HEK293 (cell line): Measurements from ENCODE around the gene CERKL.

Experiments
- CTCF ChIA-PET: fragments of 350-600 bp; formaldehyde crosslinking; extraction: SDS; loops from one replicate; lab custom pipeline; 2021; ENCODE audit warnings: antibody characterized with exemption; lab: Yijun Ruan, JAX
- POLR2A ChIA-PET: fragments of 300-600 bp; formaldehyde crosslinking; extraction: SDS; loops from one replicate; lab custom pipeline; 2020; ENCODE audit warnings: antibody characterized with exemption, inconsistent platforms; lab: Yijun Ruan, JAX
- H3K27ac ChIP-seq: fragments of 200-500 bp; sonication (Bioruptor generic); 2 replicates; pipeline ENCODE4 v1.5.1; 2014; ENCODE audit warnings: low read depth, low read length, control low read depth, inconsistent platforms; ENCODE audit errors: extremely low read depth
- H3K36me3 ChIP-seq, 2 experiments: fragments of 200-500 bp in 1 of 2; sonication (Bioruptor generic) in 1 of 2; 1 replicate in 1 of 2; 2 replicates in 1 of 2; pipeline ENCODE4 v1.5.1; 2014 to 2017; ENCODE audit warnings: inconsistent platforms in 2 of 2, low read length in 2 of 2; ENCODE audit not compliant: control insufficient read depth in 2 of 2, insufficient read depth in 1 of 2
- H3K4me1 ChIP-seq: fragments of 200-500 bp; sonication (Bioruptor generic); 2 replicates; pipeline ENCODE4 v1.5.1; 2014; ENCODE audit warnings: mild to moderate bottlenecking, low read length, inconsistent platforms; ENCODE audit not compliant: control insufficient read depth, insufficient read depth
- H3K4me3 ChIP-seq: 2 replicates; pipeline ENCODE4 v1.5.1; 2011; ENCODE audit warnings: low read depth, mild to moderate bottlenecking, control low read depth, low read length, moderate library complexity
- H3K9me3 ChIP-seq: fragments of 200-500 bp; sonication (Bioruptor generic); 2 replicates; pipeline ENCODE4 v1.5.1; 2014; ENCODE audit warnings: low read depth, low read length, inconsistent platforms; ENCODE audit not compliant: control insufficient read depth, insufficient read depth
- HOXC10 ChIP-seq: sonication (generic); formaldehyde crosslinking; IDR thresholded peaks from 2 replicates; pipeline ENCODE4 v1.8.1; 2023; ENCODE audit warnings: mild to moderate bottlenecking, missing genetic modification reagents
- HOXD13 ChIP-seq: sonication (generic); formaldehyde crosslinking; IDR thresholded peaks from 2 replicates; pipeline ENCODE4 v1.8.0; 2022; ENCODE audit warnings: missing genetic modification reagents, borderline replicate concordance
- TCF7L2 ChIP-seq: IDR thresholded peaks from 2 replicates; pipeline ENCODE4 v1.6.1; 2011; ENCODE audit warnings: low read depth, mild to moderate bottlenecking, inconsistent platforms, low read length, moderate library complexity, borderline replicate concordance
- YY2 ChIP-seq: fragments of 450-650 bp; formaldehyde crosslinking; IDR thresholded peaks from 2 replicates; pipeline ENCODE4 v1.5.1; 2016; ENCODE audit warnings: missing biosample characterization, missing genetic modification characterization
- ZFP69B ChIP-seq: fragments of 450-650 bp; formaldehyde crosslinking; IDR thresholded peaks from 2 replicates; pipeline ENCODE4 v1.5.1; 2016; ENCODE audit warnings: missing biosample characterization, missing genetic modification characterization
- ZNF16 ChIP-seq: fragments of 450-650 bp; formaldehyde crosslinking; IDR thresholded peaks from 2 replicates; pipeline ENCODE4 v1.5.1; 2016; ENCODE audit warnings: low read depth, missing biosample characterization, missing genetic modification characterization
- ZNF174 ChIP-seq: fragments of 450-650 bp; formaldehyde crosslinking; IDR thresholded peaks from 2 replicates; pipeline ENCODE4 v1.5.0; 2017; ENCODE audit warnings: missing biosample characterization, mild to moderate bottlenecking, missing genetic modification characterization
- ZNF184 ChIP-seq: fragments of 450-650 bp; IDR thresholded peaks from 2 replicates; pipeline ENCODE4 v1.5.1; 2018; ENCODE audit warnings: missing biosample characterization, mild to moderate bottlenecking, missing genetic modification characterization
- ZNF239 ChIP-seq: fragments of 450-650 bp; formaldehyde crosslinking; IDR thresholded peaks from 2 replicates; pipeline ENCODE4 v1.5.1; 2016; ENCODE audit warnings: missing biosample characterization, missing genetic modification characterization
- ZNF610 ChIP-seq: fragments of 450-650 bp; formaldehyde crosslinking; IDR thresholded peaks from 2 replicates; pipeline ENCODE4 v1.5.1; 2016; ENCODE audit warnings: missing biosample characterization, missing genetic modification characterization, borderline replicate concordance
- ZNF626 ChIP-seq: fragments of 450-650 bp; sonication (Bioruptor Pico); formaldehyde crosslinking; IDR thresholded peaks from 2 replicates; pipeline ENCODE4 v1.5.1; 2018; ENCODE audit warnings: missing biosample characterization, missing genetic modification characterization, inconsistent platforms
- ZNF792 ChIP-seq: fragments of 450-650 bp; formaldehyde crosslinking; IDR thresholded peaks from 2 replicates; pipeline ENCODE4 v1.5.1; 2016; ENCODE audit warnings: missing biosample characterization, missing genetic modification characterization
- TF ChIP-seq, protein P1 (sequence below): fragments of 450-650 bp; formaldehyde crosslinking; IDR thresholded peaks from 2 replicates; pipeline ENCODE4 v1.5.1; 2016; ENCODE audit warnings: missing biosample characterization, missing genetic modification characterization
- TF ChIP-seq, protein P2 (sequence below): fragments of 450-650 bp; formaldehyde crosslinking; IDR thresholded peaks from 2 replicates; pipeline ENCODE4 v1.5.1; 2016; ENCODE audit warnings: missing biosample characterization, missing genetic modification characterization
- TF ChIP-seq, protein P3 (sequence below): IDR thresholded peaks from 2 replicates; pipeline ENCODE4 v1.6.1; 2011; ENCODE audit warnings: mild to moderate bottlenecking, low read depth, low read length, borderline replicate concordance
- TF ChIP-seq, protein P4 (sequence below): fragments of 450-650 bp; formaldehyde crosslinking; IDR thresholded peaks from 2 replicates; pipeline ENCODE4 v1.5.1; 2016; ENCODE audit warnings: missing biosample characterization, missing genetic modification characterization, borderline replicate concordance
- TF ChIP-seq, protein P5 (sequence below): fragments of 450-650 bp; formaldehyde crosslinking; IDR thresholded peaks from 2 replicates; pipeline ENCODE4 v1.5.1; 2016; ENCODE audit warnings: missing biosample characterization, missing genetic modification characterization
- TF ChIP-seq, protein P6 (sequence below): fragments of 450-650 bp; formaldehyde crosslinking; IDR thresholded peaks from 2 replicates; pipeline ENCODE4; 2016; ENCODE audit warnings: missing biosample characterization, missing genetic modification characterization
- TF ChIP-seq, protein P7 (sequence below): fragments of 450-650 bp; formaldehyde crosslinking; IDR thresholded peaks from 2 replicates; pipeline ENCODE4 v1.5.1; 2016; ENCODE audit warnings: missing biosample characterization, missing genetic modification characterization
- TF ChIP-seq, protein P8 (sequence below): fragments of 450-650 bp; formaldehyde crosslinking; optimal IDR thresholded peaks from 2 replicates; pipeline ENCODE3; 2016; ENCODE audit warnings: missing biosample characterization, mild to moderate bottlenecking, missing genetic modification characterization

The CERKL gene

DNA sequence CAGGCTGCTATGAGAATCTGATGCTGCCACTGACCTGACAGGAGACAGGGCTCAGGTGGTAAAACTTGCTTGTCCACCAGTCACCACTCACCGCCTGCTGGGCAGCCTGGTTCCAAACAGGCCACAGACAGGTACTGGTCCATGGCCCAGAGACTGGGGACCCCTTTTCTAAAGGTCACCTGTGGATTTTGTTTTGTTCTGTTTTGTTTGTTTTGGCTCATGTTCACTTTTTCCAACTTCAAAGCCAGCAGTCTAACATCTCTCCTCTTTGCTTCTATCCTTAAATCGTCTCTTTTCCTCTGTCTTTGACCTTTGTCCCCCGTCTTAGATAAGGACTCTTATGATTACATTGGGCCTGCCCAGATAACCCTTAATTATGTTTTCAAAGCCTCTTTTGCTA lies 3.3 kb upstream of the CERKL start:
- Histone ChIP-seq H3K27ac (no peak overlapping the region), H3K4me3 (no peak overlapping the region), H3K9me3 (no peaks in the 10 kb centered on the region), H3K4me1 (no peaks in the 10 kb centered on the region; the same call in 1 of the 2 replicates), H3K36me3 (no peaks in the 10 kb centered on the region)
- ChIA-PET CTCF (interaction anchor here (0.7 kb wide), 1 partner anchor 18 kb away, joined by 3 read pairs; no protein-coding TSS in a partner anchor), POLR2A (no interaction called here)
- TF ChIP-seq YY2 (tag by site-specific recombination), result no peak
- no peak for TF ChIP-seq ZNF239 (tag by site-specific recombination)
- TF ChIP-seq HOXC10, result no peak
- TF ChIP-seq, protein P1, sequence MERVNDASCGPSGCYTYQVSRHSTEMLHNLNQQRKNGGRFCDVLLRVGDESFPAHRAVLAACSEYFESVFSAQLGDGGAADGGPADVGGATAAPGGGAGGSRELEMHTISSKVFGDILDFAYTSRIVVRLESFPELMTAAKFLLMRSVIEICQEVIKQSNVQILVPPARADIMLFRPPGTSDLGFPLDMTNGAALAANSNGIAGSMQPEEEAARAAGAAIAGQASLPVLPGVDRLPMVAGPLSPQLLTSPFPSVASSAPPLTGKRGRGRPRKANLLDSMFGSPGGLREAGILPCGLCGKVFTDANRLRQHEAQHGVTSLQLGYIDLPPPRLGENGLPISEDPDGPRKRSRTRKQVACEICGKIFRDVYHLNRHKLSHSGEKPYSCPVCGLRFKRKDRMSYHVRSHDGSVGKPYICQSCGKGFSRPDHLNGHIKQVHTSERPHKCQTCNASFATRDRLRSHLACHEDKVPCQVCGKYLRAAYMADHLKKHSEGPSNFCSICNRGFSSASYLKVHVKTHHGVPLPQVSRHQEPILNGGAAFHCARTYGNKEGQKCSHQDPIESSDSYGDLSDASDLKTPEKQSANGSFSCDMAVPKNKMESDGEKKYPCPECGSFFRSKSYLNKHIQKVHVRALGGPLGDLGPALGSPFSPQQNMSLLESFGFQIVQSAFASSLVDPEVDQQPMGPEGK (tag by site-specific recombination), result no peak
- TF ChIP-seq HOXD13 (CRISPR knock-in tag), result no peak
- TF ChIP-seq, protein P2, sequence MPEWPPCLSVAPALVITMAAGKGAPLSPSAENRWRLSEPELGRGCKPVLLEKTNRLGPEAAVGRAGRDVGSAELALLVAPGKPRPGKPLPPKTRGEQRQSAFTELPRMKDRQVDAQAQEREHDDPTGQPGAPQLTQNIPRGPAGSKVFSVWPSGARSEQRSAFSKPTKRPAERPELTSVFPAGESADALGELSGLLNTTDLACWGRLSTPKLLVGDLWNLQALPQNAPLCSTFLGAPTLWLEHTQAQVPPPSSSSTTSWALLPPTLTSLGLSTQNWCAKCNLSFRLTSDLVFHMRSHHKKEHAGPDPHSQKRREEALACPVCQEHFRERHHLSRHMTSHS (tag by site-specific recombination), result no peak
- TF ChIP-seq ZNF184 (tag by site-specific recombination), result no peak
- TF ChIP-seq ZNF610 (tag by site-specific recombination), result no peak
- no peak for TF ChIP-seq ZFP69B (tag by site-specific recombination)
- TF ChIP-seq, protein P3, sequence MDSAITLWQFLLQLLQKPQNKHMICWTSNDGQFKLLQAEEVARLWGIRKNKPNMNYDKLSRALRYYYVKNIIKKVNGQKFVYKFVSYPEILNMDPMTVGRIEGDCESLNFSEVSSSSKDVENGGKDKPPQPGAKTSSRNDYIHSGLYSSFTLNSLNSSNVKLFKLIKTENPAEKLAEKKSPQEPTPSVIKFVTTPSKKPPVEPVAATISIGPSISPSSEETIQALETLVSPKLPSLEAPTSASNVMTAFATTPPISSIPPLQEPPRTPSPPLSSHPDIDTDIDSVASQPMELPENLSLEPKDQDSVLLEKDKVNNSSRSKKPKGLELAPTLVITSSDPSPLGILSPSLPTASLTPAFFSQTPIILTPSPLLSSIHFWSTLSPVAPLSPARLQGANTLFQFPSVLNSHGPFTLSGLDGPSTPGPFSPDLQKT, result no peak
- TF ChIP-seq ZNF174, result no peak
- TF ChIP-seq, protein P4, sequence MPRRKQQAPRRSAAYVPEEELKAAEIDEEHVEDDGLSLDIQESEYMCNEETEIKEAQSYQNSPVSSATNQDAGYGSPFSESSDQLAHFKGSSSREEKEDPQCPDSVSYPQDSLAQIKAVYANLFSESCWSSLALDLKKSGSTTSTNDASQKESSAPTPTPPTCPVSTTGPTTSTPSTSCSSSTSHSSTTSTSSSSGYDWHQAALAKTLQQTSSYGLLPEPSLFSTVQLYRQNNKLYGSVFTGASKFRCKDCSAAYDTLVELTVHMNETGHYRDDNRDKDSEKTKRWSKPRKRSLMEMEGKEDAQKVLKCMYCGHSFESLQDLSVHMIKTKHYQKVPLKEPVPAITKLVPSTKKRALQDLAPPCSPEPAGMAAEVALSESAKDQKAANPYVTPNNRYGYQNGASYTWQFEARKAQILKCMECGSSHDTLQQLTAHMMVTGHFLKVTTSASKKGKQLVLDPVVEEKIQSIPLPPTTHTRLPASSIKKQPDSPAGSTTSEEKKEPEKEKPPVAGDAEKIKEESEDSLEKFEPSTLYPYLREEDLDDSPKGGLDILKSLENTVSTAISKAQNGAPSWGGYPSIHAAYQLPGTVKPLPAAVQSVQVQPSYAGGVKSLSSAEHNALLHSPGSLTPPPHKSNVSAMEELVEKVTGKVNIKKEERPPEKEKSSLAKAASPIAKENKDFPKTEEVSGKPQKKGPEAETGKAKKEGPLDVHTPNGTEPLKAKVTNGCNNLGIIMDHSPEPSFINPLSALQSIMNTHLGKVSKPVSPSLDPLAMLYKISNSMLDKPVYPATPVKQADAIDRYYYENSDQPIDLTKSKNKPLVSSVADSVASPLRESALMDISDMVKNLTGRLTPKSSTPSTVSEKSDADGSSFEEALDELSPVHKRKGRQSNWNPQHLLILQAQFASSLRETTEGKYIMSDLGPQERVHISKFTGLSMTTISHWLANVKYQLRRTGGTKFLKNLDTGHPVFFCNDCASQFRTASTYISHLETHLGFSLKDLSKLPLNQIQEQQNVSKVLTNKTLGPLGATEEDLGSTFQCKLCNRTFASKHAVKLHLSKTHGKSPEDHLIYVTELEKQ (tag by site-specific recombination), result no peak
- TF ChIP-seq TCF7L2, result no peak

DNA sequence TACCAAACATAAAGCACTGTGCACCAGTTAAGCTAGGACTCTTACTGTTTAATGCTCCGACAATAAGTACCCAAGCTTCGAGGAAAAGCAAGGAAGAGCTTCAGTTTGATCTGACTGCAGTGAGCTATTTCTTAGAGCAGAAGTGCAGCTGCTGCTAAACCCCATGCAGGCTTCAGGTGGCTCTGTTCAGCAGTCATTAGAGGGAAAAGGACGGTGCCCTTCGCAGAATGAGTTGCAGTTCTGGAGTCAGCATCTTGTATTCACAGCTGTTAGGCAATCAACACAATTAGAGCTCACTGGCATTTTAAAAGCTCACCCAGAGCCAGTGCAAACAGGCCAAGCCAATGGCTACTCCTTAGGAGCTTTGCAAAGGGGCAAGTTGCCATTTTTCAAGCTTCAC lies 1.5 kb upstream of the CERKL start:
- Histone ChIP-seq H3K9me3 (no peaks in the 10 kb centered on the region), H3K36me3 (no peaks in the 10 kb centered on the region), H3K4me3 (no peak overlapping the region), H3K4me1 (no peaks in the 10 kb centered on the region; the same call in 1 of the 2 replicates), H3K27ac (no peak overlapping the region)
- ChIA-PET POLR2A (no interaction called here), CTCF (interaction anchor here (1.3 kb wide), 1 partner anchor 57 kb away, joined by 3 read pairs; no protein-coding TSS in a partner anchor)
- TF ChIP-seq ZNF16 (tag by site-specific recombination) (no peak), ZNF792 (tag by site-specific recombination) (no peak), ZNF610 (tag by site-specific recombination) (no peak), ZNF626 (tag by site-specific recombination) (no peak)
- TF ChIP-seq, protein P5, sequence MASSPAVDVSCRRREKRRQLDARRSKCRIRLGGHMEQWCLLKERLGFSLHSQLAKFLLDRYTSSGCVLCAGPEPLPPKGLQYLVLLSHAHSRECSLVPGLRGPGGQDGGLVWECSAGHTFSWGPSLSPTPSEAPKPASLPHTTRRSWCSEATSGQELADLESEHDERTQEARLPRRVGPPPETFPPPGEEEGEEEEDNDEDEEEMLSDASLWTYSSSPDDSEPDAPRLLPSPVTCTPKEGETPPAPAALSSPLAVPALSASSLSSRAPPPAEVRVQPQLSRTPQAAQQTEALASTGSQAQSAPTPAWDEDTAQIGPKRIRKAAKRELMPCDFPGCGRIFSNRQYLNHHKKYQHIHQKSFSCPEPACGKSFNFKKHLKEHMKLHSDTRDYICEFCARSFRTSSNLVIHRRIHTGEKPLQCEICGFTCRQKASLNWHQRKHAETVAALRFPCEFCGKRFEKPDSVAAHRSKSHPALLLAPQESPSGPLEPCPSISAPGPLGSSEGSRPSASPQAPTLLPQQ (tag by site-specific recombination), result no peak
- TF ChIP-seq, protein P6, sequence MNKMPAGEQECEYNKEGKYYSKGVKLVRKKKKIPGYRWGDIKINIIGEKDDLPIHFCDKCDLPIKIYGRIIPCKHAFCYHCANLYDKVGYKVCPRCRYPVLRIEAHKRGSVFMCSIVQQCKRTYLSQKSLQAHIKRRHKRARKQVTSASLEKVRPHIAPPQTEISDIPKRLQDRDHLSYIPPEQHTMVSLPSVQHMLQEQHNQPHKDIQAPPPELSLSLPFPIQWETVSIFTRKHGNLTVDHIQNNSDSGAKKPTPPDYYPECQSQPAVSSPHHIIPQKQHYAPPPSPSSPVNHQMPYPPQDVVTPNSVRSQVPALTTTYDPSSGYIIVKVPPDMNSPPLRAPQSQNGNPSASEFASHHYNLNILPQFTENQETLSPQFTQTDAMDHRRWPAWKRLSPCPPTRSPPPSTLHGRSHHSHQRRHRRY (tag by site-specific recombination), result no peak
- TF ChIP-seq, protein P2 (tag by site-specific recombination), result no peak
- TF ChIP-seq, protein P7, sequence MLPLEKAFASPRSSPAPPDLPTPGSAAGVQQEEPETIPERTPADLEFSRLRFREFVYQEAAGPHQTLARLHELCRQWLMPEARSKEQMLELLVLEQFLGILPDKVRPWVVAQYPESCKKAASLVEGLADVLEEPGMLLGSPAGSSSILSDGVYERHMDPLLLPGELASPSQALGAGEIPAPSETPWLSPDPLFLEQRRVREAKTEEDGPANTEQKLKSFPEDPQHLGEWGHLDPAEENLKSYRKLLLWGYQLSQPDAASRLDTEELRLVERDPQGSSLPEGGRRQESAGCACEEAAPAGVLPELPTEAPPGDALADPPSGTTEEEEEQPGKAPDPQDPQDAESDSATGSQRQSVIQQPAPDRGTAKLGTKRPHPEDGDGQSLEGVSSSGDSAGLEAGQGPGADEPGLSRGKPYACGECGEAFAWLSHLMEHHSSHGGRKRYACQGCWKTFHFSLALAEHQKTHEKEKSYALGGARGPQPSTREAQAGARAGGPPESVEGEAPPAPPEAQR (tag by site-specific recombination), result no peak
- TF ChIP-seq, protein P8, sequence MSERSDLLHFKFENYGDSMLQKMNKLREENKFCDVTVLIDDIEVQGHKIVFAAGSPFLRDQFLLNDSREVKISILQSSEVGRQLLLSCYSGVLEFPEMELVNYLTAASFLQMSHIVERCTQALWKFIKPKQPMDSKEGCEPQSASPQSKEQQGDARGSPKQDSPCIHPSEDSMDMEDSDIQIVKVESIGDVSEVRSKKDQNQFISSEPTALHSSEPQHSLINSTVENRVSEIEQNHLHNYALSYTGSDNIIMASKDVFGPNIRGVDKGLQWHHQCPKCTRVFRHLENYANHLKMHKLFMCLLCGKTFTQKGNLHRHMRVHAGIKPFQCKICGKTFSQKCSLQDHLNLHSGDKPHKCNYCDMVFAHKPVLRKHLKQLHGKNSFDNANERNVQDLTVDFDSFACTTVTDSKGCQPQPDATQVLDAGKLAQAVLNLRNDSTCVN, result no peak
